ENCODE data around the gene MTHFD2L. TPM values are rescaled to one million over a fixed set of nuclear protein-coding genes. Genes with fewer than 3 reads are reported as not detected.

The MTHFD2L gene
- polyA plus RNA-seq, 1 donor from 2014 or later, result 43.5 TPM

DNA sequence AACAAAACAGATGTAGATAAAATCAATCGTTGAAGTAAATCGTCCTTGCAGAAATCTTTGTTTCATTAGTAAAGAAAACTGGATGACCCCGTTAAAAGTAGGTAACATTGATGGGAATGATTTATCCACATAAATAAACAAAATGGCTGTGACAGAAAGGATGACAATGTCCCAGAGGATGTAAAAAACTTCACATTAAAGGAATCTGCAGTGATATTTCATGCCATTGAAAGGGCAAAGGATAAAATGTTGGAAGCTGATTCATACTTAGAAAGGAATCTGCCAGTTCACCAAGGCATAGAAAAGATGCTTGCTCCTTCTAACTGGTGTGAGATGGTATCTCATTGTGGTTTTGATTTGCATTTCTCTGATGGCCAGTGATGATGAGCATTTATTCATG lies 126.1 kb downstream of the MTHFD2L start:
- no peak overlapping the region for H3K4me2 ChIP-seq (ENCODE audit: low read length)
- no peaks in the 10 kb centered on the region for H3K9me2 ChIP-seq (ENCODE audit: insufficient read depth, low read length)
- H4K20me1 ChIP-seq (ENCODE audit: insufficient read depth), result no peaks in the 10 kb centered on the region
- H3K9me3 ChIP-seq (ENCODE audit: low read length), result no peaks in the 10 kb centered on the region
- no peak overlapping the region for H3K27ac ChIP-seq (ENCODE audit: low read length)
- no peaks in the 10 kb centered on the region for H3K79me2 ChIP-seq (replicated peaks; ENCODE audit: insufficient read depth, low read length)
- H3K27me3 ChIP-seq (ENCODE audit: insufficient read depth, low read depth, low read length), result no peaks in the 10 kb centered on the region
- H3F3A ChIP-seq (ENCODE audit: insufficient read depth, low read length, poor library complexity, severe bottlenecking), result no peaks in the 10 kb centered on the region
- H3K36me3 ChIP-seq (ENCODE audit: insufficient read depth, low read length), result no peaks in the 10 kb centered on the region
- TF ChIP-seq RAD21 (conservative IDR thresholded peaks at IDR 0.05), result no peak
- TF ChIP-seq SMC3 (conservative IDR thresholded peaks at IDR 0.05; ENCODE audit: poor library complexity), result no peak
- no peak for TF ChIP-seq EZH2 (IDR thresholded peaks at IDR 0.05; ENCODE audit: borderline replicate concordance, insufficient read depth, low read length, poor library complexity, severe bottlenecking)
- TF ChIP-seq, protein P1, sequence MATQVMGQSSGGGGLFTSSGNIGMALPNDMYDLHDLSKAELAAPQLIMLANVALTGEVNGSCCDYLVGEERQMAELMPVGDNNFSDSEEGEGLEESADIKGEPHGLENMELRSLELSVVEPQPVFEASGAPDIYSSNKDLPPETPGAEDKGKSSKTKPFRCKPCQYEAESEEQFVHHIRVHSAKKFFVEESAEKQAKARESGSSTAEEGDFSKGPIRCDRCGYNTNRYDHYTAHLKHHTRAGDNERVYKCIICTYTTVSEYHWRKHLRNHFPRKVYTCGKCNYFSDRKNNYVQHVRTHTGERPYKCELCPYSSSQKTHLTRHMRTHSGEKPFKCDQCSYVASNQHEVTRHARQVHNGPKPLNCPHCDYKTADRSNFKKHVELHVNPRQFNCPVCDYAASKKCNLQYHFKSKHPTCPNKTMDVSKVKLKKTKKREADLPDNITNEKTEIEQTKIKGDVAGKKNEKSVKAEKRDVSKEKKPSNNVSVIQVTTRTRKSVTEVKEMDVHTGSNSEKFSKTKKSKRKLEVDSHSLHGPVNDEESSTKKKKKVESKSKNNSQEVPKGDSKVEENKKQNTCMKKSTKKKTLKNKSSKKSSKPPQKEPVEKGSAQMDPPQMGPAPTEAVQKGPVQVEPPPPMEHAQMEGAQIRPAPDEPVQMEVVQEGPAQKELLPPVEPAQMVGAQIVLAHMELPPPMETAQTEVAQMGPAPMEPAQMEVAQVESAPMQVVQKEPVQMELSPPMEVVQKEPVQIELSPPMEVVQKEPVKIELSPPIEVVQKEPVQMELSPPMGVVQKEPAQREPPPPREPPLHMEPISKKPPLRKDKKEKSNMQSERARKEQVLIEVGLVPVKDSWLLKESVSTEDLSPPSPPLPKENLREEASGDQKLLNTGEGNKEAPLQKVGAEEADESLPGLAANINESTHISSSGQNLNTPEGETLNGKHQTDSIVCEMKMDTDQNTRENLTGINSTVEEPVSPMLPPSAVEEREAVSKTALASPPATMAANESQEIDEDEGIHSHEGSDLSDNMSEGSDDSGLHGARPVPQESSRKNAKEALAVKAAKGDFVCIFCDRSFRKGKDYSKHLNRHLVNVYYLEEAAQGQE (IDR thresholded peaks at IDR 0.05; ENCODE audit: borderline replicate concordance), result no peak
- no peak for TF ChIP-seq TAF1 (IDR thresholded peaks at IDR 0.05; ENCODE audit: low read depth)
- TF ChIP-seq, protein P2, sequence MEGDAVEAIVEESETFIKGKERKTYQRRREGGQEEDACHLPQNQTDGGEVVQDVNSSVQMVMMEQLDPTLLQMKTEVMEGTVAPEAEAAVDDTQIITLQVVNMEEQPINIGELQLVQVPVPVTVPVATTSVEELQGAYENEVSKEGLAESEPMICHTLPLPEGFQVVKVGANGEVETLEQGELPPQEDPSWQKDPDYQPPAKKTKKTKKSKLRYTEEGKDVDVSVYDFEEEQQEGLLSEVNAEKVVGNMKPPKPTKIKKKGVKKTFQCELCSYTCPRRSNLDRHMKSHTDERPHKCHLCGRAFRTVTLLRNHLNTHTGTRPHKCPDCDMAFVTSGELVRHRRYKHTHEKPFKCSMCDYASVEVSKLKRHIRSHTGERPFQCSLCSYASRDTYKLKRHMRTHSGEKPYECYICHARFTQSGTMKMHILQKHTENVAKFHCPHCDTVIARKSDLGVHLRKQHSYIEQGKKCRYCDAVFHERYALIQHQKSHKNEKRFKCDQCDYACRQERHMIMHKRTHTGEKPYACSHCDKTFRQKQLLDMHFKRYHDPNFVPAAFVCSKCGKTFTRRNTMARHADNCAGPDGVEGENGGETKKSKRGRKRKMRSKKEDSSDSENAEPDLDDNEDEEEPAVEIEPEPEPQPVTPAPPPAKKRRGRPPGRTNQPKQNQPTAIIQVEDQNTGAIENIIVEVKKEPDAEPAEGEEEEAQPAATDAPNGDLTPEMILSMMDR (IDR thresholded peaks at IDR 0.05; ENCODE audit: poor library complexity, severe bottlenecking), result no peak
- H2AFZ ChIP-seq (ENCODE audit: low read depth, low read length), result no peak overlapping the region
- no peak overlapping the region for H3K4me3 ChIP-seq (ENCODE audit: low read length)
- H3K9ac ChIP-seq (ENCODE audit: low read length), result no peak overlapping the region

DNA sequence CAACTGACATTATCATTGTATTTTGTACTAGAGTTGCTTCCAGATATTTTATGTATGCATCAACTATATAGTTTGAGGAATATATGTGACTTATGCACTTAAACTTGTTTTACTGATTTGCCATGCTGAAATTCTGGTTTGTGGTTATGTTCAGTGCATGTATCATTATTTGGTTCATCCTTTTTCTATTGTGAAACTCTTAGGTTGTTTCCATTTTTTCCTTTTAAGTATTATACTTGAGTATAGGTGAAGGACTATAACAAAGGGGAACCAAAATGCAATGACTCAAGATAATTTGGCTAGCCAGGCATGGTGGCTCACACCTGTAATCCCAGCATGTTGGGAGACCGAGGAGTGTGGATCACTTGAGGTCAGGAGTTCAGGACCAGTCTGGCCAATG lies 129.2 kb downstream of the MTHFD2L start:
- Histone ChIP-seq H3K9me2 (ENCODE audit: insufficient read depth, low read length) (no peaks in the 10 kb centered on the region), H3F3A (ENCODE audit: insufficient read depth, low read length, poor library complexity, severe bottlenecking) (no peaks in the 10 kb centered on the region), H3K9me3 (ENCODE audit: low read length) (no peaks in the 10 kb centered on the region), H3K27me3 (ENCODE audit: insufficient read depth, low read depth, low read length) (no peaks in the 10 kb centered on the region), H4K20me1 (ENCODE audit: insufficient read depth) (no peaks in the 10 kb centered on the region), H3K27ac (ENCODE audit: low read length) (no peak overlapping the region), H2AFZ (ENCODE audit: low read depth, low read length) (no peak overlapping the region), H3K4me2 (ENCODE audit: low read length) (no peak overlapping the region), H3K79me2 (replicated peaks; ENCODE audit: insufficient read depth, low read length) (no peaks in the 10 kb centered on the region), H3K36me3 (ENCODE audit: insufficient read depth, low read length) (no peaks in the 10 kb centered on the region), H3K4me3 (ENCODE audit: low read length) (no peak overlapping the region), H3K9ac (ENCODE audit: low read length) (no peak overlapping the region)
- TF ChIP-seq EP300 (conservative IDR thresholded peaks at IDR 0.05; ENCODE audit: poor library complexity, severe bottlenecking) (no peak), SMC3 (conservative IDR thresholded peaks at IDR 0.05; ENCODE audit: poor library complexity) (no peak), MXI1 (conservative IDR thresholded peaks at IDR 0.05; ENCODE audit: poor library complexity, severe bottlenecking) (no peak), TAF1 (IDR thresholded peaks at IDR 0.05; ENCODE audit: low read depth) (no peak), RAD21 (conservative IDR thresholded peaks at IDR 0.05) (no peak), POLR2AphosphoS5 (IDR thresholded peaks at IDR 0.05) (no peak), EZH2 (IDR thresholded peaks at IDR 0.05; ENCODE audit: borderline replicate concordance, insufficient read depth, low read length, poor library complexity, severe bottlenecking) (no peak)
- TF ChIP-seq, protein P1 (IDR thresholded peaks at IDR 0.05; ENCODE audit: borderline replicate concordance), result no peak
- TF ChIP-seq, protein P2 (IDR thresholded peaks at IDR 0.05; ENCODE audit: poor library complexity, severe bottlenecking), result no peak

All from neural cell (in vitro differentiated cells).